ENCODE data around the gene PLAAT5.

PLAAT5 gene

DNA sequence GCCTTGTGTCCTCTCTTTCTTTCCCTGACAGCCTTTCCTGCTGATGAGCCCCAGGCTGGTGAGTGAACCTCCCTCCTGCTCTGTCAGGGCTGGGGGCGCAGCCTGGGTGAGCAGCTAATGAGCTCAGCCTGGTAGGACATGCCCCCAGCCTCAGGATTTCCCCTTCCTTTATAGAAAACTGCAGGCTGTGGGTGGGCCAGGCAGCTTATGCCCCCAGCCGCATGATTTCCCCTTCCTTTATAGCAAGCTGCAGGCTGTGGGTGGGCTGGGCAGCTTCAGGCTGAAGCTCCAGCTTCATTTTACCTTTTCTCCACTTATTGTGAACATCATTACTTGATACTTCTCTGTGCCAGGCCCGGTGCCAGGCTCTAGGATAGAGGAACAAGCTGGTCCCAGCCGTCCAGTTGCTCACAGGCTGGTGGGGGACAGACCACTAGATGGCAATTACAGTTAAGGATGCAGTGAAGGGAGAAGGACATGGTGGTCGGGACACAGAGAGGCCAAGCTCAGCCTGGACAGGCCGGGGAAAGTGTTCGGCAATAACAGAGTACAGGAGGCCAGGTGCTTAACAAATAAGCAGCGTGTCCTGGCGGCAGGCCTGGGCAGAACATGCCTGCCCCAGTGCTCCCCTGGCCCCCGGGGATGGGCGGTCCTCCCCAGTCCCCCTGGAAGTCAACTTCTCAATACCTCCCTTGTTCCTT is 20.2 kb upstream of the PLAAT5 start:
- no peak for DNase-seq

DNA sequence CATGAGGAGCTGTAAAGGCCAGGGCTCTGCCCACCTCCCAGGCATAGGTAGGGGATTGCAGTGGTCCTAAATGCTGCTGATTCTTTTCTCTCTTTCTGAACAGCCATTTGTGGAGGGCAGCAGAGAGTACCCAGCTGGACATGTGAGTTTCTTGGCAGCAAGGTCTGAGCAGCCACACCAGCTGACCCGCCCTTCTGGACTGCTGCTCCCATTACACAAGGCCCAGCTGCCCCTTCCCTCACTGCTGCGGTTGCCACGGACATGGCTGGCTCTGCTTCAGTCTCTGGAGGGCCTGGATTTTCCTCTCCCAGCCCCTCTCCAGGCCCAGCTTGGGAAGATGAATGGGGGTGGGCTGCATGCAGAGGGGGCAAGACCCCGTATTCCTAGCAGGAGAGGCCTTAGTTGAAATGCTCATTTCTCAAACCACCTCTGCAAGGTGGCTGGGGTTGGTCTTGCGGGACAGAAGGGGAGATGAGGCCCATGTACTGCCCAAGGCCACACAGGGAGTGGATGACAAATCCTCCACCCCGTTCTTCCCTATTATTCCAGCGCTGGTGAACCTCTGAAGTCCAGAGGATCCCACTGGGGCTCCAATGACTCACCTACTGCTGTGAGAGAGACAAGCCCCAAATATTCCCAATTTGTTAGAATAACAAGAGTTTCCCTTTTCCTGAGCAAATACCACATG is 19.5 kb upstream of the PLAAT5 start:
- DNase-seq: no peak

- DNase-seq: no peak
Observed at GRCh38 chr11:63508745-63509144, 17.8 kb upstream of the PLAAT5 start.

DNA sequence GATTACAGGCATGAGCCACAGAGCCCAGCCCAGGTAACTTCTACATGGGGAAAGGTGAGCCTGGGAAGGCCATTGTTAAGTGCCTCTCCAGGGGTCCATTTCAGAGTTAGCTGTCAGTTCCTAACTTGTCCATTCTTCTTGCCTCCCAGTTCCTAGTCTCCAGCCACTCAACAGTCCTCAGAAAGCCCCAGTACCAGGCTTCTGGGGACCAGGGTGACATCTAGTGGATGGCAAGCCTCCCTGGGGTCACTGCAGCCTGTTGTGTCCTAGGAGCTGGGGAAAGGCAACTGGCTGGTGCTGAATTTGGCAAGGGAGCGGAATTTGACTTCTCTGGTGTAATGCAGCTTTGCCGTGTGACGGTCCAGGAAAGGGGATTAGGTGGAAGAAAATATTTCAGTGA is 17.0 kb upstream of the PLAAT5 start:
- DNase-seq: no peak

DNA sequence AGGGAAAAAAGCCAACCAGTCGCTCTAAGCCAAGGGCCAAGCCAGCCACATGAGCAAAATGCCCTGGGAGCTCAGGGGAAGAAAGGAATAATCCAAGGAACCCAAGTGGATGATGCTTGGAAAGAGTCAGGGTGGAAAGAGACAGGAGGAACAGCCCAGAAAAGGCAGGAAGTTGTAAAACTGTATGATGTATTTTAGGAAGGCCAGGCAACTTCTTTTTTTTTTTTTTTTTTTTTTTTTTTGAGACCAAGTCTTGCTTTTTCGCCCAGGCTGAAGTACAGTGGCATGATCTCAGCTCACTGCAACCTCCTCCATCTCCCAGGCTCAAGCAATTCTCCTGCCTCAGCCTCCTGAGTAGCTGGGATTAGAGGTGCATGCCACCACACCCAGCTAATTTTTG is 16.5 kb upstream of the PLAAT5 start:
- no peak for DNase-seq

- no peak for DNase-seq
Observed at GRCh38 chr11:63506876-63507275, 15.9 kb upstream of the PLAAT5 start.

GRCh38 chr11:63505857-63506528 is 15.0 kb upstream of the PLAAT5 start, which contains the start of gene LGALS12:
Gene LGALS12, plus strand, starts transcription at chr11:63506084. Its CDS starts 375 bp downstream, at chr11:63506459.
- no peak for DNase-seq

DNA sequence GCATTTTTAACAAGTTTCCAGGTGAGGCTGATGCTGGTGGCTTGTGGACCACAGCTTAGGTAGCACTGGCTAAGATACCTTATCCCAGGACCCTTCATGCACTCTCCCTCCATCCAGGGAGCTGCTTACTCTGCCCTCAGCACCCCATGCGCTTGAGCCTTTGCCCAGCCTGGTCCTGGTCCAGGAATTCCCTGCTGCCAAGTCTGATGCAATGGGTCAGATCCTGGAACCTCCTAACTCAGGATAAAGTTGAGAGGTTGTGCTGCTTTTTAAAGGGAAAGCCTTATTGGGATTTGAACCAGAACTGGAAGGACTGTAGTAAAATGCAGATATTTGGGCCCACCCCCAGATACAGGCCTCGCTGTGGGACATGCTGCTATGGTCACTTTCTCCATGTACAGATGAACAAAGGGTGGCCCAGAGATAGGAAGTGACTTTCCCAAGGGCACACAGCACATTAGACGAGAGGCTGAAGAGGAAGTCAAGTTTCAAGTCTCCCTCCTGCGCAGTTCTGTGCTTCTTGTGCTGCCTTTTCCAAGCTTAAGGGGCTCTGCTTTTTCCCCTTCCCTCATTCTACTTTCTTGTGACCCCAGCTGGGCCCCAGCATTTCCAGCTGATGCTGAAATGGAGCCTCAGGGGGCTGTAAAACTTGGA is 14.1 kb upstream of the PLAAT5 start:
- DNase-seq: no peak

GRCh38 chr11:63504054-63504453 is 13.1 kb upstream of the PLAAT5 start:
- no peak for DNase-seq

DNA sequence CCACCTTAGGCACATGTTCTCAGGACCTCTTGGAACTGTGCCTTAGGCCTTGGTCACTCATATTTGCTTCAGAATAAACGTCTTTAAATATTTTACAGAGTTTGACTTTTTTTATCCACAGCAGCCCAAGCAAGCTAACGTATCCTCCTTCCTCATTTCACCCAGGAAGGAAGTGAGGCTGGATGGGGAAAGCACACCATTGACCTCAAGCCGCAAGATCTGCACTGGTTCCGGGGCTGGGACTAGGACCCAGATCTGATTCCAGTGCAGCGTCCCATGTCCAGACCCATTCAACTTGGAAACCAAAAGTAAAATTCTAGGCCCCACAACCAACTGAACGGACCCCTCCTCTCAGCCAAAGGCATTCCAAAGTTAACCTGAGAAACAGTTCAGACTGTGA is 12.5 kb upstream of the PLAAT5 start:
- no peak for DNase-seq

- no peak for DNase-seq
Observed at GRCh38 chr11:63502252-63502820, 11.4 kb upstream of the PLAAT5 start.

DNA sequence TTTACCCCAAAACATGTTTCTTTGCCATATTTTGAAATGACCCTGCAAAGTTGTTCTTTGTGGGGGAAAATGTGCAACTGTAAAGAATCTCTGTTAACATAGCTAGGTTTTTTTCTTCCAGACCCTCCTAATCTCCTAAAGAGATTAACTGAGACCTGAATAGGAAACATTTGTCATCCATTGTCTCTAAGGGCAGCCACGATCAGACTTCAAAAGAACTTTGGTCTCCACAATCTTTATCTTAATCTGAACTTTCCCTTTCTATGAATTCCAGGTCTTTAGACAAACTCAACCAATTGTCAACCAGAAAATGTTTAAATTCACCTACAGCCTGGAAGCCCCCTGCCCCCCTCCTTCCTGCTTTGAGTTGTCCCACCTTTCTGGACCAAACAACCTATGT is 10.3 kb upstream of the PLAAT5 start:
- DNase-seq: no peak

DNA sequence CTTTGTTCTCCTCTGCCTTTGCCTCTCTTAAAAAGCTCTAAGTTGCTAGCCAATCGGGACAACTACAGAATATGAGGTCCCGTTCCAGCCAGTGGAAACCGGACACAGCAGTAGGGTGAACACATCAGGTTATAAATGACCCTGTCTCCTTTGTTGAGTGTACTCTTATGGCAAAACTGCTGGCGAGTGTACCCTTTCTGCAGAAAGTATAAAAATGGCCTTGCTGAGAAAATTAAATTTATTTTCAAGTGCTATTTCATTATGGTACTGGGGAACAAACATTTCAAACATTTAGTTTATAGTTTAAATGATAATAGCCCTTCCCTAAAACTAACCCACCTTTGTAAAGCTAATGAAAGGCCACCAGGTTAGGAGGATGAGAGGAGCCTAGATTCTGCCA is 8.9 kb upstream of the PLAAT5 start:
- no peak for DNase-seq

- no peak for DNase-seq
Observed at GRCh38 chr11:63494975-63495374, 4.0 kb upstream of the PLAAT5 start.

DNA sequence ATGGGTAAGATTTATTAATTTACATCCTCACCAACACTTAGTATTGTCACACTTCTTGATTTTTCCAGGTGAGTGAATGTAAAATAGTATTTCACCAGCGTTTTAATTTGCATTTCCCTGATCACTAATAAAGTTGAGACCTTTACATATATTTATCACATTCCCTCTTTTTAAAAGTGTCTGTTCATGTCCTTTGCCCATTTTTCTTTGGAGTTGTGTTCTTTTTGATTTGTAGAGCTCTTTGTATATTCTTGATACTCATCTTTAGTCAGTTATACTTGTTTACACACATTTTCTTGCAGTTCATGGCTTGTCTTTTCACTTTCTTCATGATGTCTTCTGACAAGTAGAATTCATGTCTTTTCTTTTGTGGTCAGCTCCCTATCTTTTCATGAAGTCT is 2.2 kb upstream of the PLAAT5 start:
- no peak for DNase-seq

GRCh38 chr11:63492441-63492840 is 1.5 kb upstream of the PLAAT5 start:
- DNase-seq: no peak

DNA sequence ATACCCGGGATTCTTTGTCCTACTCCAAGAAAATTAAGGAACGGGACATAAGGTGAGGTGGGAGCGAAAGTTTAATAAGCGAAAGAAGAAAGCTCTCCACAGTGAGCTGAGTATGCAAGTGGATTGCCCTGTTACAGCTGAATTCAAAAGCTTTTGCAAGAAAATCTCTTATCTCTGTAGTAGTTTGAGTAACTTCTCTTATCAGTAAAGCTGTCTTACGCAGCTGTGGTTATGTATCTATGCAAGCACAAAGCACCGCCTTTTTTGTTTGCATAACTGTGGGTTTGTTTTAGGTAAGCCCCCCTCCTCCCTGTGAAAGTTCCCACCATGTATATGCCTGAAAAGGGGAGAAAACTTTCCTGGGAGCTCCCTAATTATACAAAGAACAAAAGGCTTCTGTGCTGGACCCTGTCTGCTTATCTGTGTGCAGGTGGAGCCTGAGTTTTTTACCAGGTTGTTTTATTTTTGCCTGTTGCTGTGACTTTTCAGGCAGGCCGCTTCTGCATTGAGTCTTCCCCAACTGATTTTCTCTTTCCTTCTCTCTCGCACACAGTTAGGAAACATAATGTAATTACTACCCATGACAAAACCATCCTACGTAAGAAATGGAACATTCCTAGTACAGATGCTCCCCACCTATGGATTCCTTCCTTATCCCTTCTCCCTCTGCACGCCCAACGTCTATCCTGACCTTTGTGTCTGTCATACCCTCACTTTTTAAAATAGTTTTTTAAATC is 837 bp upstream of the PLAAT5 start:
- no peak for DNase-seq

DNA sequence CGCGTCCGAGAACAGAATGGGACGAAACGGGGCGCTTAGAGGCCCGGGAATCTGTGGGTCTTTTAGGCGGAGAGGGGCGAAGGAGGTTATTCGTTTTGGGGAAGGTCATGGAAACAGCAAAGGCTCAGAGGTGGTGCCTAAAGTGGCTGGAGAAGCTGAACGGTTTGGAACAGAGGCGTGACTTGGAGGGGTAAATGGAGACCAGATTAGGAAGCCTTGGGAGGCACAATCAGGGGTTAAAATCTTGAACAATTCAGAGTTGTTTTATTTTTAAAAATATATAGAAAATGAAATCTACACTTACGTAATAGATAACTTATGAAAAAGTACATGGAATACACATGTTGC is 247 bp upstream of the PLAAT5 start:
- no peak for DNase-seq

GRCh38 chr11:63489879-63490278 is 1.1 kb downstream of the PLAAT5 start:
- DNase-seq: no peak

DNA sequence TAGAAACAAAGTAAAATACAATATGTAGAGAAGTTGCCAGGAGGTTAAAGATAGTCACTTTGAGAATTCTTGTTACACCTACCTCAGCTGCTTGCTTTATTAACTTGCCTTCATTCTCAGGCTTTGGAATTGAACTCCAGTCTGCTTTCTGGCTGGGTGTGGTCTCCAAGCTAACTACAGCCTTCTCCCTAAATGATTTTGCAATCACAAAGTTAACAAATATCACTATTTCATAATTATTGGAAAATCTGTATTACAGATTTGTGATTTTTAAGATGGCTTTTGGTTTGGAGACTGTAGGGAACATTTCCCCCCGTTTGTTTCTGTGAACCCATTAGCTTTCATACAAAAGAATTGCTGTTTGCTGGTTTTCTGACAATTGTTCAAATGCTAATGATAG is 2.2 kb downstream of the PLAAT5 start:
- no peak for DNase-seq

DNA sequence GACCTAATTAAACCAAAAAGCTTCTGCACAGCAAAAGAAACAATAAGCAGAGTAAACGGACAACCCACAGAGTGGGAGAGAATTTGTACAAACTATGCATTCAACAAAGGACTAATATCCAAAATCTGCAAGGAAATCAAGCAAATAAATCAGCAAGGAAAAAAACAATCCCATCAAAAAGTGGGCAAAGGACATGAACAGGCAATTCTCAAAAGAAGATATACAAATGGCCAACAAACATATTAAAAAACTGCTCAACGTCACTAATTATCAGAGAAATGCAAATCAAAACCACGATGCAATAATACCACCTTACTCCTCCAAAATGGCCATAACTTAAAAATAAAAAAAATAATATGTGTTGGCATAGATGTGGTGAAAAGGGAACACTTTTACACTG is 5.2 kb downstream of the PLAAT5 start:
- no peak for DNase-seq

DNA sequence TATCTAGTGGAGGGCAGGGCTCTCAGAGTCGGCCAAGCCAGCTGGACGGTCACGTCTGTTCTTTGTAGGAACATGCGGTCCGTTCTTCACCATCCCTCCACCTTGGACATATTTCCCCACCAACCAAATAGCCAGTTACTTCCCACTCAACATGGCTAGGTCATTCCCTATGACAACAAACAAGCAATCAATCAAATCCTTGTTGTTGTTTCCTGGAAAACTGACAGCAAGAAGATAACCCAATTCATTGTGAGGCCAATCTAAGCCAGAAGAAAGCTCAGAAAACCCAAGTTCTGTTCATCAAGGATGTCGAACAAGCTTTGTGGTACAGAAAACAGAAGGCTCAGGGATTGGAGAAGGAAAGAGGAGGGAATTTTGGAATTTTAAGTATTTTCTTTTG is 10.9 kb downstream of the PLAAT5 start:
- no peak for DNase-seq

DNA sequence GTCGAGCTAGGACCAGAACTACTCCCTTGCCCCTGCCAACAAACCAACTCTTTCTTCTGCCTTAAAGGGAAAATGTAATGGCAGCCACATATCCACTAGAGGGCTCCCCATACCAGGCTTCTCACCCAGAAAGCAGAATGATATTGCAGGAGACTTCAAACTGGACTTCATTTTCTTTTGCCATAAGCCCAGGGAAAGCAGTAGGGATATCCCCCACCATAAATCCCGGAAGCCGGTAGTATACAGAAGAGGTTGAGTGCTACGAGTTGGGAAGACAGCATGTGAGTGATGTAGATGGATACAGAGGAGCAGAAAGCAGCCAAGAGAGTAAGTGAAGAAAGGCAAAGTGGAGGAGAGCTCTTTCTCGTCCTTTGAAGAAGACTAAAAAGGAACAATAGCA is 12.1 kb downstream of the PLAAT5 start:
- DNase-seq: peak; percentile 82
